ENCODE measurements around the gene C1orf94.

Gene C1orf94

DNA sequence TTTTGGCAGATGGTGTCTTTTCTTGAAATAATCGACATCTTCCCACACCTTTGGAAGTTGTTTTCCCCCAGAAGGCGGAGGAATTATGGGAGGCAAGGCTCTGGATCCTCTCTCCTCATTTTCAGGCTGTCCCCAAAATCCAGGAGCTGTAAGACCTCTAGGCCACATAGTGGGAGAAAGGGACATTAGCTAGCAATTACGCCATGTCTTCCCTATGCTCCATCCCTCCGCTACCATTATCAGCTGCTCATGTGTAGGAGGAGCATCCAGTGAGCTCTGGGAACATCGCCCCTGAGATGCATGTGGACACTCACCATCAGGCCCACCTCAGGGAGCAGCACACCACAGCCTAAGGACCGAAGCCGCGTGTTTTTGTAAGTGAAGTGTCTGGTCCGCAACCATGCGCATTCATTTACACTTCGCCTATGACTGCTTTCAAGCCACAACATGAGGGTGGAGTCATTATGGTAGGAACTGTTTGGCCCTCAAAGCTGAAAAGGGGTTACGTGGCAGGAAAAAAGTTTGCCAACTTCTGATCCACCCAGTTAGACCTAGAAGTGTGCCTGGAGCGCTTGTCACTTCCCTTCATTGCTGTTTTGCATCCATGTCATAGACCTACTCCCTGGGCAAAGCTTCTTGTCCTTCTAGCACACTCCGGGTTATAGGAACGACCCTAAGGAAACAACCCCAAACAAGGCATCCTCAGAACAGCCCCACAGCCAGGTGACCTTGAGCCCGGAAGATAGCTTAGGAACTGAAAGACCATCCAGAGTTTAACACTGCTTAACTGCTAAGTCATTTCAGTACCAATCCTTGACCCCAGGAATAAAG, 85.5 kb downstream of the C1orf94 start:
- DNase-seq: no peak

- DNase-seq: no peak
Observed at GRCh38 chr1:34262921-34263320, 86.2 kb downstream of the C1orf94 start.

GRCh38 chr1:34263406-34263805, 86.7 kb downstream of the C1orf94 start:
- DNase-seq: no peak

DNA sequence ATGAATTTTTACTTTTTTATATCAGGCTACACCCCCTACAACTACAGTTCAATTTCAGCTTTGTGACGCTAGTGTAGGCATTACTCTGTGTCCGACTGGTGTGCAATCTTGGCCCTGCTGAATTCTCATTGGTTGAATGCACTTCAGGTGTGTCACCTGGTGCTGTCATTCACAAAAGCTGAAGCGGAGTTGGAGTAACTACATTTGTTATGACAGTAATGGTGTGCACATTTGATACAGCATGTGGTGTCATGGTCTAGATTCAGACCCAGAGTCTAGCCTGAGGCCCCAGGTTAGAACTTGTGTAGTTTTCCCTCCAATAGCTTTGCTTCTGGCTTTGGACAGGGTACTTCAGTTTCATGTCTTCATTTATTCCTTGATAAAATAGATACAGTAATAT, 88.7 kb downstream of the C1orf94 start:
- no peak for DNase-seq

DNA sequence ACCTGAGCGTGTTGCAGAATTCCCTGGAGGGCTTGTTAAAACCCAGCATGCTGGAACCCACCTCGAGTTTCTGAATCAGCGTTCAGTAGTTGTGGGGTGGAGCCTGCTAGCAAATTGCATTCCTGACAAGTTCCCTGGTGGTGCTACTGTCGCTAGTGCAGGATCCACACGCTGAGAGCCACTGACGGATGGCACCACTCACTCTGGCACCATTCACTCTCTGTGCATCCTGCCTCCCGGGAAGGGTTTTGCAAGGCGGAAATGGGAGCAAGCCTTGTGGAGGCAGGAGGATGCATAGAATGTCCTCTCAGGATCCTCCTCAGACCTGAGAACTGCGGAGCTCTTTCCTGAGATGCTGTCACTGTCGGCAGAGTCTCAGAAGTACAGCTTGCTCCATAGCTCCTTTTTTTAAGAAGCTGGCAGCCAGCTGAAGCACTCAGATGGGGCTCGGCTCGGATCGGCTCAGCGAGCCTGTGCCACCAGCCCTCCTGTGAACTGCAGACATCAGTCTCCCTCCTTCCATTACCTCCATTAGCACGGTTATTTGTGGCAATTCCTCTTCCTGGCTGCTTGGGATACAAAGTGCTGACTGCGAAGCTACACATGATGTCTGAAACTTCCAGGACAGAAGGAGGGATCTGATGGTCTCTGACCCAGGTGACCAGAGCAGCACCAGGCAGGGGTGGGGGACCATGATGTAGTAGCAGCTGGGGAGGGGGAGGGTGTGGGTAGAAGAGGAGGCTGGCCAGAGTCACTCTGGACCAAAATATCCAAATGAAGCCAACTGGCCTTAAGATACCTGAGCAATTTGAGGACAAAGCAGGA, 89.6 kb downstream of the C1orf94 start:
- DNase-seq: no peak

DNA sequence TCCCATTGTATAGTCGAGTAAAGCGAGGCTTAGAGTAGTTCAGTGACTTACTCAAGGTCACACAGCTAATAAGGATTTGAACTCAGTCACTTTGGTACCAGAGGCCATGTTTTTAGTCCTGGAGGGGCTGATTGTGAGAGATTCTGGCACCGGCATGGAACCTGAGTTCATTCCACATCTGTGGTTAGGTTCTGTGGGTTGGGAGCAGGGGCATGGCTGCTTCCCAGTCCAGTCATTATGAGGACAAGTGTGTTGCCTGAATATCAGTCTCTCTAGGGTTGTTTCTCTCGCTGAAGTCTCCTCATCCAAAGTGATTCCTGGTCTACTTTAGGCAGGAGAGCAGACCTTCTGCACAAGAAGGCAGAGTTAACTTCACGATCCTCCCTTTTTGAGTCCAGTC, 90.6 kb downstream of the C1orf94 start:
- no peak for DNase-seq

DNA sequence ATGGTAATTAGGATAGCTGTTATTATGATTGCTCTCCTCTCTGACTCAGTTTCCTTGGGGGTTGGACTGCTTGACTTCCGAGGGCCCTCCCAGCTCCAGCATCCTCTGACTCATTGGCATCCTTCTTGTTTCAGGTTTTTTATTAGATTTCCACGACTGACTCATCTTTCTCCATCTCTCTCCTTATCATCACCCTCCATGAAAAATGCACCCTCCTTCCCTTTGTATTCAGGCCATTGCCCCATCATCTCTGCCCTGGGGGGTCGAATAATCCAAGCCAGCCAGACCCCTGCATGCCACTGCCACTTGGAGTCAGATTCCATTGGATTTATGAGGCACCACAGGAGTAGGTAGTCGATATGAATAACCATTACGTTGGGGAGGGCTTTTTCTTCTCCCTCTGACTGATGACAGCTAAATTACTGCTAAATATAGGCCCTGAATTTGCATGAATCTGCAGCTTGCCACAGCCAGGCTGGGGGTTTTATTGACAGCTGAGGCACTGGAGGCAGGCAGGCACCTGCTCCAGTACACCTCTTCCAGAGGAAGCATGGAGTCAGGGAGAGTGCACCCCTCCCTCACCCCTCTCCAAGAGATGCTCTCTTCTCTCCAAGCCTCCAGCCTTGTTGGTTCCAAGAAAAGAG, 91.7 kb downstream of the C1orf94 start:
- no peak for DNase-seq
